NK-92 treated with Interleukin-12 subunit alpha and Interleukin-12 subunit beta, amount 100 ng/mL, for 24 hours (cell line): ENCODE results near the gene SAPCD1.
A peak's percentile ranks its signal among the peaks of the same experiment; 100 is the strongest.

Experiments used
- DNase-seq: peaks from one replicate; lab custom pipeline; 2025; lab: John Stamatoyannopoulos, UW

Gene SAPCD1

DNA sequence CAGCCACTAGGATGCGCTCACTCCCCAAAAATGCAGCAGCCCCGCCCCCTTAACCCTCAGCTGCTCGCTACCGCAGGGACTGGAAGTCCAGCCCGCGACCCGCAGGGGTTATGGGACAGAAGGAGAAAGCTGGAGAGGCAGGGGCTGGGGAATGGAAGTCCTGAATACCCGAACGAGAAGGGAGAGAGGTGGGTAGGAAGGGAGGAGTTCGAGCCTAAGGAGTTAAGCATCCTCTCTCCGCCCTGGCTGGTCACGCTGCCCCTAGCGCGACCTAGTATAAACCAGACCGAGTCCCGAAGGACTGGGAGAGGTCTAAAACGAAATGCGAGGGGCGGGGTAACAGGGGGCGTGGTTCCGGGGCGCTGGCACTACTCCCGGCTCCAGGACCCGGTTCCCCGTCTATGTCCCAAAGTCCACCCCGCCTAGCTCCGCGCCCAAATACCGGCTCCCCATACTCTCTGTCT lies 32.9 kb upstream of the SAPCD1 start:
- peak; percentile 56 for DNase-seq

DNA sequence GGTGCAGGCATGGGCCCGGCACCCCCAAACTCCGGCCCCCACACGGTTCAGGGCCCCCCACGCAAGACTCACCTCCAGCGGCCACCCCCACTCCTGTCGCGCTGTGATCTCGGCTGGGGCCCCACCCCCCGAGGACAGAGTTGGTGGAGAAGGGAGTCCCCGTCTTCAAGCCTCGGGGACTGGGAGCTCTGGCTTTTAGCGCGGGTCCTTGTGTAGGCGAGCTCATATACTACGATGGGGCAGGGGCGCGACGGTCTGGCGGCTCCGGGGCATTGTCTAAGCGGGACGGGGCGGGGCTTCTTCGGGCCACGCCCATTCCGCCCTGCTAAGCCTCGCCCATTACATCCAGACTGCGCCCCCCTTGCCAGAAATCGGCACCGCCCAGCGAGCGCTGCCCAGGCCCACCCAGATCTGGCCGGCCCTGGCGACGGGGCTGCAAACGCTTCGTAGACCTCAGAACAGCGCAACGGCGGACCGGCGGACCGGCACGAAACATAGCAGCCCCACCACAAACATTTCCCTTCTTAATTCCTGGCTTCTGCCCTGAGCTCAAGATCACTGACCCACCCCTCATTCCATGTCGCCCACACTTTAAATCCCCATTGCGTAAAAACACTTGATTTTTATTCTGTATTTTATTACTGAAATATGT lies 32.4 kb upstream of the SAPCD1 start:
- peak; percentile 15 for DNase-seq

DNA sequence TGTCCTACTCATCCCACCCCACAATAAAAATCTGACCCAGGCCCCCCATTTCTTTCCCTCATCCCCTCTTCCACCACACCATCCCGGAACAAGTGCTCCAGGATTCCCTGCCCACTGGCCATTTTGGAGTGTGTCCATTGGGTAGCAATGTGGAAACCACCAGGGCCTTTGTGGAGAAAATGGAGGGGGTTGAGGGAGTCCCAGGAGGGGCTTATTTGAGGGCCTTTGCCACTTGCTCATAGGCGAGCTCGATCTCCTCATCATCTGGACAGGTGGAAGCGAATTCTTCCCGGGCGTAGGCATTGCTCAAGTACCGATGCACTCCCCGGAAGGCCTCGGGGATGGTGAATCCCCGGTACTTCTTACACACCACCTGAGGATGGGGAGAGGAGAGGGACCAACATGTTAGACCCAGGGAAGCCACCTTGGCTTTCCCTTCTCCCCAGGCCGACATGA lies 31.8 kb upstream of the SAPCD1 start:
- no peak for DNase-seq

DNA sequence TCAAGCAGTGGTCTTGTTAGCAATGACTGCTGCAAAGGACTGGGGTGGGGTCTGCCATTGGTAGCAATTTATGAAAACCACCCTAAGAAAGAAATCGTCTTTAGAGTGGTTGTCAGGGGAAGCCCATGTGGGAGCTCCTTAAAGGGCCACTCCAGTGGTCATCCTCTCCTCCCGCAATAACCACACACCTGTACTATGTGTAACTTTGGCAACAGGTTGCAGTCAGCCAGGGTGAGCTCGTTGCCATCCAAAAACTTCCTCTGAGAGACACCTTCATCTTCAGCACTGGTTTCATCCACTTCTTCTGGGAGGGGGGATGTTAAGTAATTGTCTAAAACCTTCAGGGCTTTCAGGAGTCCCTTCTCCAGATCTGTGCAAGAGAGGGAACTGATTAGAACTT lies 30.4 kb upstream of the SAPCD1 start:
- no peak for DNase-seq

DNA sequence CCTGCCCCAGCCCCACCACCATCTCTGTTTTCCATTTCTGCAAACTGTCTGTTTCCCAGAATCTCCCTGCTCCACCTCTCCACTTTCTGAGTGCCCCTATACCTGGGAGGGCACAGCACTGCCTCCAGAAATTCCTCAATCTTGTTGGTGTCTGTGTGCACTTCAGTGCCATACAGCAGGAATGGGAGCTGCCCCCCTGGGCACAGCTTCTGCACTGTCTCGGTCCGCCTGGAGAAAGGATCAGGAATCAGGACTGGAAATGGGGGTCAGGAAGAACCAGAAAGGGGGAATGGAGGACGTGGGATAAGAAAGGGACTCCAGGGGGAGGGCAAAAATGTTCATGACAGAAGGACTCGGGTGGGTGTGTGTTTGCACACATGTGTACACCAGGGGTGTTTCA lies 28.7 kb upstream of the SAPCD1 start:
- DNase-seq, result no peak

DNA sequence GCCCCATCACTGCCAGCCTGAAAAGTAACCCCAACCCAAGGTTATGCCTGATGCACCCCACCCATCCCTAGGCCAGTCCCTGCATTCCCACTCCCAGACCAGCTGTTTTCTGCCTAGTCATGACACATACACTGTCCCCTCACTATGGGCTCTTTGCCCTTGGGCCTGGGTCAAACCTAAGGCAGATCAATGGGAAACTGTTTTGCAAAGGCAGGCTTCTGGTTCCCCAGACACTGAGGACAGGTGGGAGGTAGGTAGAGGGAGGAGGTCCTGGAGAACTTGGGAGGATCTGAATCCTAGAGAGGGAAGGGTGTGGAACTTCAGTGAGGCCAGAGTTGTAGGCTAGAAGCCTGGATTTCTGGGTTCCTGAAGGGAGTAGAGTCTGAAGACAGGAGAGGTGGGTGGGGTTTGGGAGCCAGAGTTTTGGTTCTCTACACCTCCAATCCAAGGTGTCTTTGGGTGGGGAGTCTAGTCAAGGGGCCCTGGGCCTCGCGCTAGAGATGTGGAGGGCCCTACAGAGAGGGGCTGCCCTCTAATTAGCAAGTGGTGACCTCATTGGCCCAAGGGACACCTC lies 28.1 kb upstream of the SAPCD1 start:
- DNase-seq, result no peak

DNA sequence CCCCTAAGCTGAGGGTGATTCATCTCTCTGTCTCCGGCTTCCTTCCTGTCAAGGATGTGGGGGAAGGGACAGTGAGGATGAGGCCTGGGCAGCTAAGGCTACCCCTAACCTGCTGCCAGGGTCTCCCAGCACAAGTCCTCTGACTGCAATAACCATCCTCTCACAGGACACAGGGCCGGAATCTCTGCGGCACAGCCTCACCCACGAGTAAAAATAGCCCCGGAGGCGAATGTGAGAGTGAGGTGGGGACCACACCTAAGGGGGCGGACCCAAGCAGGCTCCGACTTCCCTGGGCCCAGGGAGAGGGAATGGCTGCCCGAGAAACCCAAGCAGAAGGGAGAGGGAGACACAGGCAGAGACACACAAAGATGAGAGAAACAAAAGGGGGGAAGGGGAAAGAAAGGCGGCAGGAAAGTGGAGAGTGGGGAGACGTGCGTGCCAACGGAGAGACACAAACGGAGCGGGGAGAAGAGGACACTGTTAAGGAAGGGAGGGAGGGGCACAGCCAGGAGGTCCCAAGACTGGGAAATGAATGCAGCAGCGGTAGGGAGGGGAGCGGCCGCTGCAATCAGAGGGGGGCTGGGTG lies 27.5 kb upstream of the SAPCD1 start:
- DNase-seq, result peak; percentile 81

DNA sequence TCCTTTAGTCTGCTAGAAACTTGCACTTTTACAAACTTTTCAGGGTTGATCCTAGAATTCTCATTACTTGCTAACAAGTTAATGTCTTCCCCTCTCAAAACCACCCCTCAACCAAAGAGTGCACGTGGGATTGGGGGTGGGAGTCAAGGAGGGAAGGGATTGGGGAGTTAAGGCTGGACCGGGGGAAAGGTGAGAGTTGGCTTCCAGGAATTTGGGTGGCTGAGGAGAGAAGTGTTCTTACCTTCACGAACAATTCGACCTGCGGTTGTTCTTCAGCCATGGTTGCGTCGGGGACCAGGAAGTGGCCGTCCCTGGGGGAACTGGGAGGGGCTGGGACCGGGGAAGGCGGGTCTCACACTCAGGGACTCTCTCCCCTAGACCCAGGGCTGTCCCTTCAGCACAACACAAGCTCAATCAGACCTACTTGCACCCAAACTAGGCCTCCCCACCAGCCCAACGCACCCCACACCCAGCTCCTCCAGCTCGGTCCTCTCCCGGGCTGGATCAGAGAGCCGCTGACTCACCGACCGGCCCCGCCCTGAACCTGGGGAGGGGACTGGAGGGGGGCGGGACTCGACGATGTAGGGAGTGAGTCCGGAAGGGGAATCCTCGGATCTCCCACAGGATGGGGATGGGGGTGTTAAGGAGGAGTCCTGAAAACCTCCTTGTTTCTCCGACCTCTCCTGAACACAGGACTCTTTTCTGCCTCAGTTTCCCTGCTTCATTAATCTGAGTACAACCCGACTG lies 26.3 kb upstream of the SAPCD1 start, which contains the start of gene CLIC1:
Gene CLIC1, minus strand, starts transcription at position 510 of the 747 bp plus-strand sequence. Its CDS starts 230 bp downstream, at position 280.
- DNase-seq, result peak; percentile 88

DNA sequence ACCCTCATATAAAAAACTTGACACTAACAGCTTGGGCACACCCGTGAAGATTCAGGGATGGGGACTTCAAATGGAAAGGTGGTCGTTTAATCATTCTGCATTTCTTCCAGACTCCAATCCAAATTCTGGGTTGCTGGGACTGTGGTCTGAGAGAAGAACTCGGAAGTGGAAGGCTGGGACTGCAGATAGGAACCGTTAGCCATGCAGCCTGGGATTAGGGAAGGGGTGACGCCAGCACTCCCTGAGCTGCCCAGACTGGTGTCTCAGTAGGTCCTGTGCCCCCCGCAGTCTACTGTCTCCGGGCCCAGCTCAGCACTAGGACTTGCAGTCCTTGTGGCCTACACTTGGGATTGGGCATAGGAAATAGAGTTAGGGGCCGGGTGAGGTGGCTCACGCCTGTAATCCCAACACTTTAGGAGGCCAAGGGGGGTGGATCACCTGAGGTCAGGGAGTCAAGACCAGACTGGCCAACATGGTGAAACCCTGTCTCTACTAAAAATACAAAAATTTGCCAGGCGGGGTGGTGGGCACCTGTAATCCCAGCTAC lies 25.6 kb upstream of the SAPCD1 start:
- DNase-seq, result no peak

DNA sequence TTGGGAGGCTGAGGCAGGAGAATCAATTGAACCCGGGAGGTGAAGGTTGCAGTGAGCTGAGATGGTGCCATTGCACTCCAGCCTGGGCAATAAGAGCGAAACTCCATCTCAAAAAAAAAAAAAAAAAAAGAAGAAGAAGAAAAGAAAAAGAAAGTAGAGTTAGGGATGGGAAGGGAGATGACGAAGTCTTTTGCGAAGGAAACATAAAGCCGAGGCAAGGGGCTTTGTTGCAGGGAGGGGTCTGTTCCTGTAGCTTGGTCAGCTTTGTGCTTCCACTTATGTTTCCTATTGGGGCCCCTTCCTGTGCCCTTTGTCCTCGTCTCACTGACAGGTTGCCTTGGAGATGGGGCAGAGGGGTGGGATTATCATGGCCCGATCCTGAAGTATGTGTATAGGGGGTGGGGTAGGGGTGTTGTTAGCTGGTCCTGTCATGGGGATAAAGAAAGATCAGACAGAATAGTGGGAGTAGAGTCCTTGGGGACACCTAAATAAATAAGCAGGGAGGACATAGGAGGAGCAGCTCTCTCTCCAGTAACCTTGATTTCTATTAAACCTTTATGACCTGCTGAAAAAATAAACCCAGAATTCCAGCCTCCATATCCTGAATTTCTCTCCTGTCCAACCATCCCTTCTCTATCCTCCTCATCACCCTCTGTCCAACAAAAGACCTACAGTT lies 25.0 kb upstream of the SAPCD1 start:
- DNase-seq, result no peak

DNA sequence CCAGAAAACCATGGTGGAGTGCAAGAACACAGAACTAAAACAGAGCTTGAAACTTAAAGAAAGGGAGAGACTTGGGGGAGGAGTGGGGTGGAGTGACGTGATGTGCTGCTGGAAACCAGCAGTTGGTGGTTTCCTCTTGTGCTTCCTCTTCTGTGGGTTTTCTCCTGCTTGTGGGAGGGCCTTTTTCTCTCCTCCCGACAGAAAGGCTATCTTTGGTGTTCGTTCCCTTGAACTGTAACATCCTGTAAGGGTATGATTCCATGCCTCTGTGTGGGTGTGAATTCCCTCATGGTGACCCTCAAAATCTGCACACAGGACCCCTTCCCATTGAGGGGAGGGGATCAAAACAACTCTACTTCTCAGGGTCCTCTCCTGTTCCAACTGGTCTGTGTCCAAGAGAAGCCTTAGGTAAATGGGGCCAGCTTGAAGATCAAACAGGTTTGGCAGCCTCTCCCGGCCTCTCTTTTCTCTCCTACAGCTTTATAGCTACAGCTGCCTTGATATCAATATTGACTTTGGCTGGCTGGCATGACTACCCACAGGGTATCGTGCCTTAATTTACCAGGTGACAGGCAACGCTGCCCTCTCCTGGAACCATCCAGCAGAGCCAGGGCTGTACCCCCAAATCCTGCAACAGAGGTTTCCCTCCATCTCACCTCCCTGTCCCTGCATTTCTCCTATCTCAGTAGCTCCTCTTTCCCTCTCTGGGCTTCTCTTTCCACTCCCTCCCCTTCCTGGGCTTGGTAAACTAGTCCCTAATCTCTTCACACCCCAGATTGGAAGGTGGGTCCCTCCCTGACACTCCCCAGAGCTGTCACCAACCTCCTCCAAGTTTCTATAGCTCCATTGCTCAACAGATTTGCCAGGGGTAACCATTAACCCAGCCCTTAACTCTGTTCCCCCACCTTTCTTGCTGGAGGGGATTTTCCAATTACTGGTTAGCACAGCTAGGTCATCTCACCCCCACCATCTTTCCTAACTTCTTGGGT lies 24.2 kb upstream of the SAPCD1 start:
- DNase-seq, result peak; percentile 59

DNA sequence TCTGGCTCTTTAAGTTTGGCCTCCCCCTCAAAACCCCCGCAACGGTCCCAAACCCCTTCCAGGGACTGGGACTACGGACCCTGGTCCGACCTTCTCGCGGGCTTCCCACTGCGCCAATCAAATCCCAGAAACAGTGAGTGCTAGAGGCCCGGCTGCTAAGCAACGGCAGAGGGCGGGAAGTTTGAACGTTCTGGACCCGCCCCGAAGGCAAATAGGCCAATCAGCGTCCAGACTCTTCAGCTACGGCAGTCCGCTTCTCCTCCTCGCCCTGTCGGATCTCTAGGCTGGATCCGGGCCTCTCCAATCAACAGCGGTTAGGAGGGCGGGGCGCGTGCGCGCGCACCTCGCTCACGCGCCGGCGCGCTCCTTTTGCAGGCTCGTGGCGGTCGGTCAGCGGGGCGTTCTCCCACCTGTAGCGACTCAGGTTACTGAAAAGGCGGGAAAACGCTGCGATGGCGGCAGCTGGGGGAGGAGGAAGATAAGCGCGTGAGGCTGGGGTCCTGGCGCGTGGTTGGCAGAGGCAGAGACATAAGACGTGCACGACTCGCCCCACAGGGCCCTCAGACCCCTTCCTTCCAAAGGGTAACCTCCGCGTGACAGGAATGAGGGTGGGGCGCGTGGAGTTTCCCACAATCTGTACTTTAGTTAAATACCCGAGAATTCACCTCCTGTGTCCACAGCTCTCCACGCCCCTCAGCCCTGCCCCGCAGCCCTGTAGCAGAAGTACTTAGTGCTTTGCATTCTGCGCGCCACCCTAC lies 22.6 kb upstream of the SAPCD1 start, which contains the start of gene MSH5:
Gene MSH5, plus strand, starts transcription at position 367 of the 758 bp plus-strand sequence. CDS start 462 bp downstream, outside the sequence.
- DNase-seq, result peak; percentile 99

DNA sequence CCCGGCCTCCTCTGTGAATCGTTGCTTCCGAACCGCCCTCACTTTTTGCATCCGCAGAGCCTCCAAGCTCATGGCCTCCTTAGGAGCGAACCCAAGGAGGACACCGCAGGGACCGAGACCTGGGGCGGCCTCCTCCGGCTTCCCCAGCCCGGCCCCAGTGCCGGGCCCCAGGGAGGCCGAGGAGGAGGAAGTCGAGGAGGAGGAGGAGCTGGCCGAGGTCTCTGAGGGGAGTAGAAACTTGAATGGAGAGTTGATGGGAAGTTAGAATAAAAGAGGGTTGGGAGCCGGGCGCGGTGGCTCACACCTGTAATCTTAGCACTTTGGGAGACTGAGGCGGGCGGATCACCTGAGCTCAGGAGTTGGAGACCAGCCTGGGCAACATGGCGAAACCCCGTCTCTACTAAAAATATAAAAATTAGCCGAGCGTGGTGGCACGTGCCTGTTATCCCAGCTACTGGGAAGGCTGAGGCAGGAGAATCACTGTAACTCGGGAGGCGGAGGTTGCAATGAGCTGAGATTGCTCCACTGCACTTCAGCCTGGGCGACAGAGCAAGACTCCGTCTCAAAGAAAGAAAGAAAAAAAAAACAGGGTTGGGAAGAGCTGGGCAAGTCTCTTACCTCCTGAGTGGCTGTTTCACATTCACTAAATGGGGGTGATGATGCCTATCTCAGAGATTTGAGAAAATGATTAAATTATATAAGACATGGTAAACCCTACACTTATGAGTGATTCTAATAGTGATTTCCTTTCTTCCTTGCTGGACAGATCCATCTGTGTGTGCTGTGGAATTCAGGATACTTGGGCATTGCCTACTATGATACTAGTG lies 21.8 kb upstream of the SAPCD1 start:
- DNase-seq, result peak; percentile 37

DNA sequence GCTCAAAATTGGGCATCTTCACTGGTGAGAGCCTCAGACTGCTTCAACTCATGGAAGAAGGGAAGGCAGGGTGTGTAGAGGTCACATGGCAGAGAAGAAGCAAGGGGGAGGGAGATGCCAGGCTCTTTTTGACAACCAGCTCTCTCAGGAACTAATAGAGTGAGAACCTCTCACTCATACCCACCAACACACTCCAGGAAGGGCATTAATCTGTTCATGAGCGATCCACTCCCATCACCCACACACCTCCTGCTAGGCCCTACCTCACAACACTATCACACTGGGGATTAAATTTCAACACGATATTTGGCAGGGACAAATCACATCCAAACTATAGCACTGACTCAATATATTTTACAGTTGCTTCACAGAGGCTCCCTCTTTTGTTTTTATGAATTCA lies 20.6 kb upstream of the SAPCD1 start:
- no peak for DNase-seq

DNA sequence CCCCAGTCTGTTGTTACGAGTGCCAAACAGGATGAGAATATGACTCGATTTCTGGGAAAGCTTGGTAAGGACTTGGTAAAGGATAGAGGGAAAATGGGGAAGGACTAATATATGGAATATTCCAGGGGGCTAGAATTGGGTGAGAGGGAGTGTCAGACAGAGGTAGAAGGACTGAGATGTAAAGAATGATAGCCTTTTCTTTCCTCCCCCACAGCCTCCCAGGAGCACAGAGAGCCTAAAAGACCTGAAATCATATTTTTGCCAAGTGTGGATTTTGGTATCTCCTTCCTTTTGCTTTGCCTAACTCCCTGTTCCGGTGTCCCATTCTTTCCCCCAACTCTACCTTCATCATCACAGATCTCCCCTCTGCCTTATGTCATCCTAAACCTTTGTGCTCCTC lies 19.6 kb upstream of the SAPCD1 start:
- DNase-seq, result no peak

DNA sequence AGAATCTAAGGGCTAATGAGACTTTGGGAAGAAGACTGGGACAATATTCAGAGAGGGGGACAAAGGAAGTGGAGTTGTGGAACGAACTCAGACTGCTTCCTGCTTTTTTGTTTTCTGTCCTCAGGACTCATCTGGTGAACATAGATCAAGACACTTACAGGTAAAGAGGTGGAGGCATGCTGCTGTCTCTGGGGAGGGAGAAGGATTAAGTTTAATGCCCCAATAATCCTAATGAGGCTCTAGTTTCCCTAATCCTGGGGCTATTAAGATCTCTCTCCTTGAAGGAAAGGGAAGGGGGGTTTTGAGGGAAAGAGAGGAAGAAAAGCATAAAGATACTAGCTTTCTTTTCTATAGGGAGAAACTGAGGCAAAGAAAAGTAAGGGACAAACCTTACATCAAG lies 18.0 kb upstream of the SAPCD1 start:
- no peak for DNase-seq

DNA sequence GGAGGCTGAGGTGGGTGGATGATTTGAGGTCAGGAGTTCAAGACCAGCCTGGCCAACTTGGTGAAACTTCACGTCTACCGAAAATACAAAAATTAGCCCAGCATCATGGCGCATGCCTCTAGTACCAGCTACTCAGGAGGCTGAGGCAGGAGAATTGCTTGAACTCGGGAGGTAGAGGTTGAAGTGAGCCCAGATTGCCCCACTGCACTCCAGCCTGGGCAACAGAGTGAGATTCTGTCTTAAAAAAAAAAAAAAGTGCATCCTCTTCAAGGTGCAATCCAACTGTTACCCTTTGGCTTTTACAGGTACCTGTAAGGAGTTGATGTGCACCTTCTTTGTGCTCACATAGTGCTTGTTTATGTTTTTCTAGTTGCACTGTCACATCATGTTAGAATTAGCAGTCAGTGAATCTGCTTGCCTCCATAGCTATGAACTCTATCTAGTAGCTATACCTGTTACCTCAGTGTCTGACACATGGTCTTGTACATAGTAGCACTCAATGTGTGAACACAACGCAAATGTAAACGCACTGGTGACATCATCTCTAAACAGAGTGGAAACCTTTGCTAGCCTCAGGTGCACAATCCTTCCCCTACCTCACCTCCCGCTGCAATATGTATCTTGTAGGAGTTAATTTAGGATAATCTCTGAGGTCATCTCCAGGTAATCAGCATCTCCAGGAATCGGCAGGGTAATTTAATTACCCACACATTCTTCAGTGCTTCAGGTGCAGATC lies 13.0 kb upstream of the SAPCD1 start:
- DNase-seq, result no peak

DNA sequence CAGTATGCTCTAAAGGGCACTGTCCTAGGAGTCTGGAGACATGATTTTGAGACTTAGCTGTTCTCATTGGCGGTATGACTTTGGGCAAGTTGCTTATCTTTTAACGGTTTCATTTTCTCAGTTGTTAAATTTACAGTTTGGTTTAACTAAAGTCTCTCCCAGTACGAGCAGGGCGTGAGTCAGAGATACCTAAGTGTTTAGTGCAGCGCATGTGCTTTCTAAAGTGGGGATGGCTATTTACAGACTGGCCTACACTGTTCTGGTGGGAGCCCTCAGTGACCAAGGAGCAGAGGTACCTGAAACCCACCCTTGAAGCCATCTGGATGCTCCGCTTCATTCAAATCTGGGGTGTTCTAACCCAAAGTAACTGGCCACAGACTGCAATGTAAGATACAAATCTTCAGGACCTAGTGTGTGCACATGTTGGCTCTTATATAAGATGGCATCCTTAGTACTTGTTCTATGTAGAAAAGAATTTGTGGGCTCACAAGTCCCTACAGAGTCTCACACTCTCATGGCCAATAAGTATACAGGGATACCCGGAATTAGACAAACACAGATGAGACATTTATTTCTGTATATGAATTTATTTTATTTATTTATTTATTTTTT lies 11.9 kb upstream of the SAPCD1 start:
- no peak for DNase-seq
